A549 (cell line): ENCODE measurements around the gene ZC2HC1B. TPM values are rescaled to one million over a fixed set of nuclear protein-coding genes. Genes with fewer than 3 reads are reported as not detected.

ENCODE experiments used
- ATAC-seq, 2 experiments: fragments of 200-7000 bp in 1 of 2; fragments of >200 bp in 1 of 2; cut with Nextera tagmentation in 1 of 2; cut with Tn5 transposase in 1 of 2; 3 replicates each; pipeline versions ENCODE4 v1.8.0 to v1.9.1; 2018 to 2020; ENCODE audit warnings: mild to moderate bottlenecking in 1 of 2, moderate library complexity in 1 of 2
- CTCF ChIA-PET: fragments of 300-600 bp; sonication (Branson Sonifier 250); formaldehyde crosslinking; extraction: SDS; loops from one replicate; lab custom pipeline; 2021; ENCODE audit warnings: antibody characterized with exemption, inconsistent platforms; lab: Yijun Ruan, JAX
- POLR2A ChIA-PET: fragments of 350-600 bp; formaldehyde crosslinking; extraction: SDS; loops from one replicate; lab custom pipeline; 2021; ENCODE audit warnings: antibody characterized with exemption, inconsistent platforms; lab: Yijun Ruan, JAX
- DNase-seq, 2 experiments: peaks; one replicate each; pipeline versions ENCODE4 v3.0.0 to v3.0.0-alpha.2; 2011 to 2016; ENCODE audit warnings: low read depth in 1 of 2, low spot score in 1 of 2
- FAIRE-seq: peaks from 2 replicates; lab custom pipeline; 2011; peaks lifted over from hg19 to GRCh38; lab: Jason Lieb, UNC
- H3K27ac ChIP-seq, 2 experiments: fragments of >200 bp; sonication (Bioruptor Twin); formaldehyde crosslinking; 3 replicates each; pipeline ENCODE4 v1.5.1; 2016 to 2017
- H3K4me1 ChIP-seq: fragments of >200 bp; sonication (Bioruptor Twin); formaldehyde crosslinking; 3 replicates; pipeline ENCODE4 v1.6.1; 2016
- H3K4me2 ChIP-seq: fragments of >200 bp; sonication (Bioruptor Twin); formaldehyde crosslinking; 3 replicates; pipeline ENCODE4 v1.6.1; 2016
- H3K4me3 ChIP-seq: fragments of >200 bp; sonication (Bioruptor Twin); formaldehyde crosslinking; 3 replicates; pipeline ENCODE4 v1.5.1; 2016
- H3K9me3 ChIP-seq: fragments of >200 bp; sonication (Bioruptor Twin); formaldehyde crosslinking; 3 replicates; pipeline ENCODE4 v1.6.1; 2016
- BCL3 ChIP-seq: fragments of >200 bp; sonication (Bioruptor Twin); formaldehyde crosslinking; IDR thresholded peaks from 3 replicates; pipeline ENCODE4 v1.6.1; 2016
- CBX2 ChIP-seq: fragments of 200-600 bp; sonication (generic); IDR thresholded peaks from 2 replicates; pipeline ENCODE4 v1.6.1; 2016; ENCODE audit warnings: low read depth, mild to moderate bottlenecking, borderline replicate concordance
- CBX8 ChIP-seq: fragments of 200-600 bp; sonication (generic); IDR thresholded peaks from 2 replicates; pipeline ENCODE4 v1.6.1; 2016
- CEBPB ChIP-seq, 2 experiments: fragments of >200 bp in 1 of 2; sonication (Bioruptor Twin) in 1 of 2; formaldehyde crosslinking in 1 of 2; IDR thresholded peaks; 2 replicates each; pipeline ENCODE4 v1.6.1; 2012 to 2016
- CHD4 ChIP-seq: fragments of 200-600 bp; sonication (generic); IDR thresholded peaks from 2 replicates; pipeline ENCODE4 v1.6.1; 2016; ENCODE audit warnings: antibody characterized with exemption, mild to moderate bottlenecking, borderline replicate concordance
- CTCF ChIP-seq: fragments of >200 bp; sonication (Bioruptor Twin); formaldehyde crosslinking; IDR thresholded peaks from 3 replicates; pipeline ENCODE4 v1.5.1; 2016
- EHF ChIP-seq: fragments of 250-450 bp; sonication (Bioruptor Pico); IDR thresholded peaks from 2 replicates; pipeline ENCODE4 v1.5.0; 2020; ENCODE audit warnings: mild to moderate bottlenecking
- ELK1 ChIP-seq: fragments of 150-350 bp; IDR thresholded peaks from 2 replicates; pipeline ENCODE4 v1.6.1; 2014; ENCODE audit warnings: low read depth, mild to moderate bottlenecking, low read length
- HDAC2 ChIP-seq: fragments of 200-600 bp; sonication (generic); IDR thresholded peaks from 2 replicates; pipeline ENCODE4 v1.6.1; 2016
- HES2 ChIP-seq: fragments of >200 bp; sonication (Bioruptor Twin); formaldehyde crosslinking; IDR thresholded peaks from 2 replicates; pipeline ENCODE4 v1.6.1; 2016
- HOXB5 ChIP-seq: fragments of 250-450 bp; sonication (Bioruptor Pico); IDR thresholded peaks from 2 replicates; pipeline ENCODE4 v1.5.0; 2020; ENCODE audit warnings: mild to moderate bottlenecking, moderate library complexity
- JUN ChIP-seq, 2 experiments: fragments of >200 bp; sonication (Bioruptor Twin); formaldehyde crosslinking; IDR thresholded peaks; 2 replicates in 1 of 2; 3 replicates in 1 of 2; pipeline ENCODE4 v1.6.1; 2016 to 2017
- JUNB ChIP-seq: fragments of >200 bp; sonication (Bioruptor Twin); formaldehyde crosslinking; IDR thresholded peaks from 2 replicates; pipeline ENCODE4 v1.6.1; 2016
- KDM1A ChIP-seq: fragments of 200-600 bp; sonication (generic); IDR thresholded peaks from 2 replicates; pipeline ENCODE4 v1.6.1; 2016; ENCODE audit warnings: low read depth, mild to moderate bottlenecking
- MAX ChIP-seq: IDR thresholded peaks from 2 replicates; pipeline ENCODE4 v1.6.1; 2012
- NFE2L2 ChIP-seq: fragments of 150-350 bp; conservative IDR thresholded peaks from 2 replicates; pipeline ENCODE4 v1.6.1; 2014; ENCODE audit warnings: low read length
- PBX3 ChIP-seq: IDR thresholded peaks from 2 replicates; pipeline ENCODE4 v1.6.1; 2012
- RAD21 ChIP-seq, 2 experiments: fragments of >200 bp in 1 of 2; sonication (Bioruptor Twin) in 1 of 2; formaldehyde crosslinking in 1 of 2; IDR thresholded peaks in 1 of 2; conservative IDR thresholded peaks in 1 of 2; 2 replicates in 1 of 2; 3 replicates in 1 of 2; pipeline ENCODE4 v1.6.1; 2012 to 2018; ENCODE audit warnings: inconsistent platforms in 1 of 2
- REST ChIP-seq: fragments of 200-600 bp; sonication (generic); IDR thresholded peaks from 2 replicates; pipeline ENCODE4 v1.6.1; 2016; ENCODE audit warnings: antibody characterized with exemption, mild to moderate bottlenecking, moderate library complexity
- TFCP2L1 ChIP-seq: fragments of 250-450 bp; sonication (Bioruptor Pico); IDR thresholded peaks from 2 replicates; pipeline ENCODE4 v1.5.0; 2021; ENCODE audit warnings: mild to moderate bottlenecking
- TP53 ChIP-seq: fragments of 250-450 bp; sonication (Bioruptor Pico); IDR thresholded peaks from 2 replicates; pipeline ENCODE4 v1.5.0; 2021; ENCODE audit warnings: mild to moderate bottlenecking, moderate library complexity
- ZC3H11A ChIP-seq: fragments of 450-650 bp; IDR thresholded peaks from 2 replicates; pipeline ENCODE4 v1.6.1; 2014; ENCODE audit warnings: antibody characterized with exemption, mild to moderate bottlenecking
- ZFP36 ChIP-seq: fragments of 450-650 bp; IDR thresholded peaks from 2 replicates; pipeline ENCODE4 v1.6.1; 2014; ENCODE audit warnings: borderline replicate concordance; ENCODE audit not compliant: partially characterized antibody
- ZNF302 ChIP-seq: fragments of 250-450 bp; sonication (Bioruptor Pico); IDR thresholded peaks from 2 replicates; pipeline ENCODE4 v1.9.0; 2021; ENCODE audit warnings: inconsistent platforms, mild to moderate bottlenecking, moderate library complexity
- WGBS: methylation state at CpG from one replicate; pipeline ENCODE4 v1.1.6; 2017; ENCODE audit errors: missing lambda C conversion rate; 5-methylcytosine and 5-hydroxymethylcytosine counted together
- polyA plus RNA-seq, 4 experiments: library from polyadenylated mRNA; depleted of rRNA in 3 of 4; stranded (reverse); fragments of >200 nt; fragmentation: RNase III in 1 of 4; extraction: RNeasy Plus Mini Kit Qiagen cat#74134 plus additional on column Dnase treatment in 1 of 4; gene quantifications; 2 replicates in 3 of 4; 3 replicates in 1 of 4; pipeline ENCODE4 v1.2.3, GENCODE V29; 2011 to 2017

The ZC2HC1B gene
- polyA plus RNA-seq, 2 of the 4 experiments (the other 2 are of a cell fraction), result not detected

GRCh38 chr6:143882401-143882930 lies 18.2 kb downstream of the ZC2HC1B start:
- no peak for TF ChIP-seq CBX2
- TF ChIP-seq, all 56 proteins: peak for 0

GRCh38 chr6:143884216-143884900 lies 20.1 kb downstream of the ZC2HC1B start:
- Histone ChIP-seq H3K4me2 (no peak overlapping the region), H3K27ac (no peak overlapping the region), H3K4me1 (no peaks in the 10 kb centered on the region), H3K9me3 (no peaks in the 10 kb centered on the region), H3K4me3 (no peak overlapping the region)
- CTCF ChIA-PET, result no interaction called here
- WGBS, result 27% methylated on average over 7 of the region's 7 CpGs
- ATAC-seq, result no peak
- POLR2A ChIA-PET, result no interaction called here
- FAIRE-seq, result no peak
- TF ChIP-seq REST, result no peak
- no peak for TF ChIP-seq MAX
- no peak for TF ChIP-seq CHD4
- TF ChIP-seq NFE2L2, result no peak
- DNase-seq, result no peak

More at GRCh38 chr6:143882401-143882930, 18.2 kb downstream of the ZC2HC1B start:
- Histone ChIP-seq H3K4me1 (no peaks in the 10 kb centered on the region), H3K4me2 (no peak overlapping the region), H3K27ac (no peak overlapping the region), H3K4me3 (no peak overlapping the region), H3K9me3 (no peaks in the 10 kb centered on the region)
- DNase-seq (no peak), FAIRE-seq (no peak), ATAC-seq (no peak)
- WGBS, result 64% methylated on average over 2 of the region's 2 CpGs
- ChIA-PET CTCF (no interaction called here), POLR2A (no interaction called here)

GRCh38 chr6:143885116-143885515 lies 20.8 kb downstream of the ZC2HC1B start:
- FAIRE-seq, result no peak
- ChIA-PET CTCF (interaction anchor here (0.5 to 1.2 kb wide), 2 partner anchors 54 to 1224 kb away, joined by 3 to 4 read pairs; no protein-coding TSS in a partner anchor), POLR2A (no interaction called here)
- no peak overlapping the region for H3K4me2 ChIP-seq
- H3K4me3 ChIP-seq, result no peak overlapping the region
- H3K9me3 ChIP-seq, result no peaks in the 10 kb centered on the region
- 88% methylated on average over 1 of the region's 1 CpG for WGBS
- no peak for DNase-seq
- H3K27ac ChIP-seq, result no peak overlapping the region
- TF ChIP-seq ZNF302 (CRISPR knock-in tag) (no peak), BCL3 (no peak), PBX3 (no peak), ELK1 (no peak), ZFP36 (no peak), HES2 (no peak), EHF (CRISPR knock-in tag) (no peak), HDAC2 (no peak), TP53 (CRISPR knock-in tag) (no peak), JUN (IDR thresholded peaks at IDR 0.05) (no peak), HOXB5 (CRISPR knock-in tag) (no peak), KDM1A (no peak), CTCF (no peak), ZC3H11A (no peak), TFCP2L1 (CRISPR knock-in tag) (no peak), RAD21 (conservative IDR thresholded peaks at IDR 0.05 in 1 of 2, IDR thresholded peaks at IDR 0.05 in 1 of 2) (no peak), CBX8 (no peak), JUNB (no peak), CEBPB (IDR thresholded peaks at IDR 0.05) (no peak)
- TF ChIP-seq, all 56 proteins: peak for 0
- H3K4me1 ChIP-seq, result no peaks in the 10 kb centered on the region
- no peak for ATAC-seq
